Heart left ventricle (tissue), 16 donors: ENCODE measurements around the gene ZNF804B. TPM values are rescaled to one million over a fixed set of nuclear protein-coding genes. Genes with fewer than 3 reads are reported as not detected.

Source experiments
- ATAC-seq, 4 donors: fragments of 200-7000 bp; cut with Tn5 transposase; one replicate each; pipeline ENCODE4 v1.9.1; 2020 to 2022; ENCODE audit warnings: moderate library complexity in 4 of 4, mild to moderate bottlenecking in 3 of 4, moderate number of reproducible peaks in 1 of 4
- DNase-seq, 5 donors: peaks; one replicate each; pipeline ENCODE4 v3.0.0-alpha.2; 2020
- H3K27ac ChIP-seq, 12 donors: fragments of 200-600 bp; sonication (generic) in 4 of 12; one replicate each; pipeline versions ENCODE4 v1.5.0 to v1.8.0; 2016 to 2022; ENCODE audit warnings: mild to moderate bottlenecking in 2 of 12
- H3K27me3 ChIP-seq, 9 donors: fragments of 200-600 bp; sonication (generic) in 2 of 9; one replicate each; pipeline versions ENCODE4 v1.5.1 to v1.8.0; 2016 to 2022; ENCODE audit warnings: mild to moderate bottlenecking in 3 of 9
- H3K36me3 ChIP-seq, 9 donors: fragments of 200-600 bp; sonication (generic) in 2 of 9; one replicate each; pipeline versions ENCODE4 v1.5.0 to v1.8.0; 2018 to 2022; ENCODE audit warnings: mild to moderate bottlenecking in 2 of 9
- H3K4me1 ChIP-seq, 12 donors: fragments of 200-600 bp; sonication (generic) in 4 of 12; one replicate each; pipeline versions ENCODE4 v1.5.0 to v1.8.0; 2016 to 2022; ENCODE audit warnings: mild to moderate bottlenecking in 3 of 12
- H3K4me3 ChIP-seq, 12 donors: fragments of 200-600 bp; sonication (generic) in 4 of 12; one replicate each; pipeline versions ENCODE4 v1.5.0 to v1.8.0; 2017 to 2022; ENCODE audit warnings: mild to moderate bottlenecking in 9 of 12, moderate library complexity in 4 of 12
- H3K9me3 ChIP-seq, 12 donors: fragments of 200-600 bp; sonication (generic) in 4 of 12; one replicate each; pipeline versions ENCODE4 v1.5.0 to v1.8.0; 2016 to 2022; ENCODE audit warnings: mild to moderate bottlenecking in 1 of 12
- CTCF ChIP-seq, 12 donors: fragments of 200-600 bp; sonication (generic) in 4 of 12; IDR thresholded peaks; one replicate each; pipeline versions ENCODE4 v1.5.0 to v1.8.0; 2018 to 2022; ENCODE audit warnings: antibody characterized with exemption in 12 of 12, mild to moderate bottlenecking in 5 of 12
- POLR2A ChIP-seq, 2 donors: fragments of 450-650 bp; IDR thresholded peaks; one replicate each; pipeline ENCODE4 v1.6.1; 2017; ENCODE audit warnings: antibody characterized with exemption in 2 of 2, mild to moderate bottlenecking in 2 of 2, moderate library complexity in 2 of 2
- WGBS, 4 donors: extraction: QIAGEN DNeasy Blood & Tissue Kit in 2 of 4; methylation state at CpG; one replicate each; pipeline versions ENCODE4 v1.1.5 to v1.1.7; 2013 to 2018; 5-methylcytosine and 5-hydroxymethylcytosine counted together
- intact Hi-C, 10 donors: fragments of 100-400 bp; cut with DNase I; formaldehyde crosslinking; loops; one replicate each; pipeline versions ENCODE4 v1.11.1 to v1.14.2; 2022
- polyA plus RNA-seq, 2 donors: library from polyadenylated mRNA; stranded (reverse); fragments of 200-250 nt; gene quantifications; one replicate each; pipeline ENCODE4 v1.2.3, GENCODE V29; 2013
- total RNA-seq, 9 donors: library from RNA; depleted of rRNA in 2 of 9; stranded (reverse); fragments of >200 nt in 2 of 9; fragmentation: NEBNext Ultra II Directional in 3 of 9; extraction: Animal tissue kit (Norgen Biotek cat#: 25700) in 3 of 9; gene quantifications; one replicate each; pipeline versions ENCODE4 v1.1.0 to v1.2.4, GENCODE V29; 2016 to 2023
- donor health status: ischemic (EF 13 %, LVEDD 7.1; RV severe dilation, severe dysfunction).
- donor health status: healthy with polysubstance abuse.
- donor health status: DM: no; HTN: yes; CAD: no.
- donor health status: DM: no; HTN: no; CAD: no.
- donor health status: ischemic (EF 25% LVEDD 6.9; RV normal size, moderate dysfunction).
- donor health status: ischemic (EF 25% LVEDD 5.7; RV mildly dilated, moderate dysfunction).
- donor health status: healthy.
- donor health status: DM: yes; HTN: yes; CAD: no.
- donor health status: ischemic (EF 35%, LVEDD 5.7; RV mildly dilated, moderate dysfunction).
- donor health status: nonischemic (EF 11% LVEDD 7.7; RV severe dilation, severe dysfunction).
- donor health status: DM: yes; HTN: yes; CAD: no.
- donor health status: PGD.
- donor health status: ischemic (EF 29% LVEDD 5.4; RV normal size, mild dysfunction).
- donor health status: nonischemic (EF 23%, LVEDD 6.1; RV moderate dilation, normal function).

ZNF804B gene
- total and polyA plus RNA-seq, 11 donors, result not detected

- TF ChIP-seq CTCF (IDR thresholded peaks at IDR 0.05), result no peak
- WGBS, 4 donors, result 60 to 65% (median 62%) methylated on average over 1 of the region's 1 CpG
- no peak for ATAC-seq
Observed at GRCh38 chr7:88761779-88762178, 2.3 kb downstream of the ZNF804B start.

GRCh38 chr7:88771417-88771816, 11.9 kb downstream of the ZNF804B start:
- Histone ChIP-seq H3K27me3 (no peaks in the 10 kb centered on the region), H3K9me3 (no peaks in the 10 kb centered on the region), H3K27ac (no peak overlapping the region), H3K4me3 (no peak overlapping the region), H3K4me1 (no peaks in the 10 kb centered on the region), H3K36me3 (no peaks in the 10 kb centered on the region)
- ATAC-seq (no peak), DNase-seq (no peak)
- intact Hi-C loops, result no loop called here
- 78 to 95% (median 88%) methylated on average over 1 of the region's 1 CpG for WGBS, 4 donors
- TF ChIP-seq POLR2A (IDR thresholded peaks at IDR 0.05), result no peak
- TF ChIP-seq CTCF (IDR thresholded peaks at IDR 0.05), result no peak

More at GRCh38 chr7:88761779-88762178, 2.3 kb downstream of the ZNF804B start:
- Histone ChIP-seq H3K4me1 (peaks cover 0 to 17% (median 7%) of the 10 kb centered on the region in 12 donors), H3K27me3 (peaks cover 16 to 57% (median 33%) of the 10 kb centered on the region in 9 donors), H3K36me3 (no peaks in the 10 kb centered on the region), H3K4me3 (no peak overlapping the region), H3K27ac (no peak overlapping the region), H3K9me3 (no peaks in the 10 kb centered on the region)
- DNase-seq, result no peak
- intact Hi-C loops, result no loop called here

- H3K27ac ChIP-seq, result no peak overlapping the region
- H3K4me1 ChIP-seq, result no peaks in the 10 kb centered on the region
- no peak for ATAC-seq
- no peak for TF ChIP-seq POLR2A (IDR thresholded peaks at IDR 0.05)
- no peak for TF ChIP-seq CTCF (IDR thresholded peaks at IDR 0.05)
- no peaks in the 10 kb centered on the region for H3K27me3 ChIP-seq
- no peak overlapping the region for H3K4me3 ChIP-seq
- intact Hi-C loops, result no loop called here
- no peaks in the 10 kb centered on the region for H3K9me3 ChIP-seq
- H3K36me3 ChIP-seq, result no peaks in the 10 kb centered on the region
- no peak for DNase-seq
Observed at GRCh38 chr7:88772776-88773175, 13.3 kb downstream of the ZNF804B start.

- DNase-seq (no peak), ATAC-seq (no peak)
- H3K4me1 ChIP-seq, result no peaks in the 10 kb centered on the region
- no peak overlapping the region for H3K4me3 ChIP-seq
- intact Hi-C loops, result no loop called here
- H3K9me3 ChIP-seq, result no peaks in the 10 kb centered on the region
- no peaks in the 10 kb centered on the region for H3K27me3 ChIP-seq
- H3K36me3 ChIP-seq, result no peaks in the 10 kb centered on the region
- no peak overlapping the region for H3K27ac ChIP-seq
- TF ChIP-seq POLR2A (IDR thresholded peaks at IDR 0.05) (no peak), CTCF (IDR thresholded peaks at IDR 0.05) (no peak)
Observed at GRCh38 chr7:88775838-88776237, 16.3 kb downstream of the ZNF804B start.
